ENCODE data around the gene RANBP17. TPM values are rescaled to one million over a fixed set of nuclear protein-coding genes. Genes with fewer than 3 reads are reported as not detected.

The RANBP17 gene
- total and polyA plus RNA-seq, 12 donors, result 0.55 to 12.9 (median 5.9) TPM

GRCh38 chr5:171300358-171300757, 438.5 kb downstream of the RANBP17 start:
- no peak for DNase-seq
- WGBS, 2 donors, result 93 to 95% methylated on average over 7 of the region's 7 CpGs
- ATAC-seq, result no peak
- H3K27me3 ChIP-seq, result peaks cover 0 to 39% (median 18%) of the 10 kb centered on the region in 7 donors
- no peak overlapping the region for H3K27ac ChIP-seq
- H3K36me3 ChIP-seq, result no peaks in the 10 kb centered on the region
- H3K4me1 ChIP-seq, result no peaks in the 10 kb centered on the region
- no peaks in the 10 kb centered on the region for H3K9me3 ChIP-seq
- H3K4me3 ChIP-seq, result no peak overlapping the region
- no peak for TF ChIP-seq CTCF (IDR thresholded peaks at IDR 0.05)
- intact Hi-C loops (cut with DNase I), result no loop called here

DNA sequence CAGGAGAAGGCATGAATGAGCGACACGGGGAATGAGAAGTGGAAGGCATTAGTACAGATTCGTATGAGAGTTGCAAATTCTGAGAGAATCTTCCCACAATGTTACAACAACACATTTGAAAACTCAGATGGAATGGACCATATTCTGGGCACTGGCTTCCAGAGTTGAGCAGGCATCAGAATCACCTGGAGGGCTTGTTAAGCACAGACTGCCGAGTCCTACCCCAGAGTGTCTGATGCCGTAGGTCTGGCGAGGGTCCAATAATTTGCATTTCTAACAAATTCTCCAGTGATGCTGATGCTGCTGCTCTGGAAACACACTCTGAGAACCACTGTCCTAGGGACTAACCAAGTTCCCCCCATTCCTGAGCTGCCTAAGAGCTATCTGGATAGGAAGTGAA, 444.3 kb downstream of the RANBP17 start:
- peaks cover 43 to 96% (median 76%) of the 10 kb centered on the region in 7 donors for H3K27me3 ChIP-seq
- no peak overlapping the region for H3K4me3 ChIP-seq
- peaks cover 0 to 30% (median 26%) of the 10 kb centered on the region in 9 donors for H3K4me1 ChIP-seq
- H3K36me3 ChIP-seq, result no peaks in the 10 kb centered on the region
- DNase-seq (no peak), ATAC-seq (no peak)
- H3K9me3 ChIP-seq, result no peaks in the 10 kb centered on the region
- no peak for TF ChIP-seq CTCF (IDR thresholded peaks at IDR 0.05)
- intact Hi-C loops (cut with DNase I), result no loop called here
- H3K27ac ChIP-seq, result no peak overlapping the region
- 35 to 37% methylated on average over 6 of the region's 6 CpGs for WGBS, 2 donors

DNA sequence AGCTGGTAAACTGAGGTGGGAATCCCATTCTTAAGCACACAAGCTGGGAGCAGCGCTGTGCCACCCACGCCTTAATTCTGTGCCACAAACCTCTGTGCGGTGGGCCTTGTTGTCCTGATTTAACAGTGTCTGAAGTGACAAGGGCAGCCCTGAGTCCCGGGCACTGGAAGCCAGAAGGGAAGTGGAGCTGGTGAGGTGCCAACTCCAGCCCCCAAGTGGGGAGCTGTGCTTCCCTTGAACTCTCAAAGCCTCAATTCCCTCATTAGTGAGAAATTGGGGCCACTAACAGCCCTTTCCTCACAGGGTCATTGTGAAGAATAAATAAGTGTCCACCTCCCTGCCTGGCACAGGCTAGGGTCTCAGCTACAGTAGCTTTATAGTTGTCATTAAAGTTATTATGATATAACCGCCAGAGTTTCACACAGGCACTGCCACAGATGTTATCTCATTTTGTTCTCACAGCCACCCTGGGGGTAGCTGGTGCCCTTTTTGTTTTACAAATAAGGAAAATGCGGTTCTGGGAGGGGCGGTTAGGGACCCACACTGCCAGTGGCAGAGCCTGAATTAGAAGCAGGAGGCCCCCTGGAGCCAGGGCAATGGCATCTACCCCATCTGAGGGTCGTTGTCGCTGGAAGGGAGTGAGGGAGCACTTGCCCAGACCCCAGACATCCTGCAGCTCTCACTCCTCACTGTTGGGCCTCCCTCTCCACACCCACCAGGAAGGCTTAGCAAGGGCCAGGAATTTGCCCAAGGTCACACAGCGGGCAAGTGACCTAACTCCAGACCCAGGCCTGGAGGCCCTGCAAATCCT, 445.2 kb downstream of the RANBP17 start:
- WGBS, 2 donors, result 34 to 40% methylated on average over 10 of the region's 10 CpGs
- no peaks in the 10 kb centered on the region for H3K9me3 ChIP-seq
- H3K4me1 ChIP-seq, result peaks cover 5 to 38% (median 34%) of the 10 kb centered on the region in 9 donors
- H3K36me3 ChIP-seq, result no peaks in the 10 kb centered on the region
- intact Hi-C loops (cut with DNase I), result no loop called here
- no peak for ATAC-seq
- peaks cover 50 to 96% (median 84%) of the 10 kb centered on the region in 7 donors for H3K27me3 ChIP-seq
- no peak for TF ChIP-seq CTCF (IDR thresholded peaks at IDR 0.05)
- no peak overlapping the region for H3K4me3 ChIP-seq
- no peak overlapping the region for H3K27ac ChIP-seq
- DNase-seq, result no peak

DNA sequence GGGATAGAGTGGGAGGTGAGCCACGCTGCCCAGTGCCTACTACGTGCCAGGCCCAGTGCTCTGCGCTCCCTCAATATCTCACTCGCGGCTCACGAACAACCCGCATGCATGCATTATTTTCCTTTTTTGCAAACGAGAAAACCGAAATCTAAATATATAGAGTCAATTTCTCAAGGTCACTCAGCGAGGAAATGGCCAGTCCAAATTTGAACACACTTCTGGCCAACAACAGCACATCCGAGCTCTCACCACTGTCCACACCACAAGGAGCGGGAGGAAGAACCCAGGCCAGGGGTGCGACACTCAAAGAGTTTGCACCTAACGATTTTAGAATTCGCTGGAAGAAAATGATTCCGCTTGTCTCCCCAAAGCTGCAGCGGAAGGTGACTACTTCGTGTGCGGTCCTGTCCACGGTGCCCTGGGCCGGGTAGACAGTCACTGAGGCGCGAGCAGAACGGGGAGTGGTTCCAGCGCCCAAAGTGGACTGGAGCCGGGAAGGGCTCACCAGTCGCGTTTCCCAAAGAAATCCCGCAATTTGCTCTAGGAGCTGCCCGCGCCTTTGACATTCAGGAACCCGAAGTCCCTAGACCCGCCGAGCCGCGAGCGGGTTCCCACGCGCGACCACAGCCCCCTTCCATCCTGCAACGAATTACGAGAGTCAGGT, 446.1 kb downstream of the RANBP17 start:
- Histone ChIP-seq H3K9me3 (no peaks in the 10 kb centered on the region), H3K27me3 (peaks cover 59 to 100% (median 93%) of the 10 kb centered on the region in 7 donors), H3K36me3 (no peaks in the 10 kb centered on the region), H3K4me3 (no peak overlapping the region), H3K27ac (no peak overlapping the region), H3K4me1 (peaks cover 8 to 46% (median 44%) of the 10 kb centered on the region in 9 donors)
- WGBS, 2 donors, result 22 to 25% methylated on average over 42 of the region's 42 CpGs
- ATAC-seq (no peak), DNase-seq (no peak)
- TF ChIP-seq CTCF (IDR thresholded peaks at IDR 0.05), result no peak
- intact Hi-C loops (cut with DNase I), result no loop called here
